ENCODE results near the gene TMEM248.

DNA sequence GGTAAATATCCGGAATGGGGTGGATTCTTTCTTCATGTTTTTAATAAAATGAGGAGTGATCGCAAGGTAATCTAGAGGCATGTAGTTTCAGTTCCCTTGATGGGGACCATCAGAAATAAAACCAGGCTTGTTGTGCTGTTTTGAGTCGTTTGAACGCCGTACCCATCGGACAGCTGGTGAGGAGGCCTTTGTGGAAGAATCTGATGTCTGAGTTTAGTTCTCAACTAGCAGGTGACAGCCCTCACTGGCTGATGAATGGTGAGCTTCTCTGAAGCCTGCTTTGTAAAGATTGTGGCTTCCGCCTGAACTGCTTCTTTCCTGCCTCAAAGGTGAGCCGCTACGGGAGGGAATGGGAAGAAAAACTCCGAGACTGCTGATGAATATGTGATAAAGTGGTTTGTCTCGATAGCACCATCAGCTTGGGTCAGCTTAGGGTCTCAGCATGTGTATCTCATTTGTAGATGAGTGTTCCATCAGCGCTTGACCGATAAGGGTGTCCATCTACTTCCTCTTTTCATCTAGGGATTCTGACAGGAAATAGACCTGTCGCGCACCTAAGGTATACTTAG, 977 bp downstream of the TMEM248 start:
- TF ChIP-seq CTCF (IDR thresholded peaks at IDR 0.05) (no peak), POLR2A (IDR thresholded peaks at IDR 0.05) (no peak)

Measured in lower leg skin (tissue), 3 donors.